HG03469 (cell line): ENCODE data around the gene TAF11L10.
"Not testable (repeated sequence)": the region's sequence is repeated elsewhere in the genome, so short reads cannot be mapped to it uniquely, and the experiment has no call there.

Experiments
- ATAC-seq: cut with Tn5 transposase; IDR thresholded peaks from one replicate; pipeline ENCODE4 v1.9.1; 2021; ENCODE audit warnings: mild to moderate bottlenecking, moderate library complexity, moderate number of reproducible peaks; ENCODE audit not compliant: unreplicated experiment

Gene TAF11L10

DNA sequence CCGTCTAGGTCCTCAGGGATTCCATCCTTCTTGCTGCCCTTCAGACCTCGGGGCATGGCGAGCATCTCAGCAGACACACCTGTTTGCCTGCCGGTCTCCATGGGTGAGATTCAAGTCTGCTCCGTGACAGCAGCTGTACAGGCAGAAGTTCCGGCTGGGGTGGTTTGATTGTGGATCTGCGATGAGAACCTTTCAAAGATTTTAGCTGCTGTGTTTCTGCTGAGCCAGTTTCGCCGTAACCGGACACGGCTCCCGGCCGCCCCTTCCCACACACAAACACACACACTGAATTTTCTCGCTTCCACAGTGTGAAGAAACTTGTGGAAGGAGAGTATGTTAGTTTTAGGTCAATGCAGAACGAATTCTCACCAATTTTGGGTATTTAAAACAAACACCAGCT, at the start of gene TAF11L10:
TAF11L10 (minus strand) TSS at position 101 of the 400 bp plus-strand sequence.
- ATAC-seq: not testable (repeated sequence)

DNA sequence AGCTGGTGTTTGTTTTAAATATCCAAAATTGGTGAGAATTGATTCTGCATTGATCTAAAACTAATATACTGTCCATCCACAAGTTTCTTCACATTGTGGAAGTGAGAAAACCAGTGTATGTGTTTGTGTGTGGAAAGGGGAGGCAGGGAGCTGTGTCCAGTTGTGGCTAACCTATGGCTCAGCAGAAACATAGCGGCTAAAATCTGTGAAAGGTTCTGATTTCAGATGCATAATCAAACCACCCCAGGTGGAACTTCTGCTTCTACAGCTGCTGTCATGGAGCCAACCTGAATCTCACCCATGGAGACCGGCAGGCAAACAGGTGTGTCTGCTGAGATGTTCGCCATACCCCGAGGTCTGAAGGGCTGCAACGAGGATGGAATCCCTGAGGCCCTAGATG, 36.5 kb upstream of the TAF11L10 start, which contains the start of gene TAF11L14:
TAF11L14 (plus strand) TSS at position 301 of the 400 bp plus-strand sequence.
- no peak for ATAC-seq

DNA sequence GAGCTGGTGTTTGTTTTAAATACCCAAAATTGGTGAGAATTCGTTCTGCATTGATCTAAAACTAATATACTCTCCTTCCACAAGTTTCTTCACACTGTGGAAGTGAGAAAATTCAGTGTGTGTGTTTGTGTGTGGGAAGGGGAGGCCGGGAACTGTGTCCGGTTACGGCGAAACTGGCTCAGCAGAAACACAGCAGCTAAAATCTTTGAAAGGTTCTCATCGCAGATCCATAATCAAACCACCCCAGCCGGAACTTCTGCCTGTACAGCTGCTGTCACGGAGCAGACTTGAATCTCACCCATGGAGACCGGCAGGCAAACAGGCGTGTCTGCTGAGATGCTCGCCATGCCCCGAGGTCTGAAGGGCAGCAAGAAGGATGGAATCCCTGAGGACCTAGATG, 34.2 kb upstream of the TAF11L10 start, which contains the start of gene TAF11L13:
TAF11L13 (plus strand) TSS at position 301 of the 400 bp plus-strand sequence.
- not testable (repeated sequence) for ATAC-seq

DNA sequence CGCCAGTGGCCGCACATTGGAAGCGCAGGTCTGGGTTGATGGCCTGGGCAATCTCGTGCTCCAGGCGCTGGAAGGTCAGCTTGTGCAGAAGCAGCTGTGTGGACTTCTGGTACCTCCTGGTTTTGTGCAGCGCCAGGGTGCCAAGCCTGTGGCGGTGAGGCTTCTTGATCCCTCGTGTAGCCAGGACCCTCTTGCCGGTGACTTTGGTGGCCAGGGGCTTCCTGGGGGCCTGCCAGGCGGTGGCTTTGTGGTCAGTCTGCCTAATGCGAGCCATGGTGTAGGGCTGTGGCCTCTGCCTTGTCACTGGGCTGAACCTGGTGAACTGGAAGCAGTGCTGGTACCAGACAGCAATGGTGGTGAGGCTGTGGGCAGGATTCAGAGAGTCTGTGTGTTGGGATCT, 28.1 kb upstream of the TAF11L10 start:
- ATAC-seq: no peak

DNA sequence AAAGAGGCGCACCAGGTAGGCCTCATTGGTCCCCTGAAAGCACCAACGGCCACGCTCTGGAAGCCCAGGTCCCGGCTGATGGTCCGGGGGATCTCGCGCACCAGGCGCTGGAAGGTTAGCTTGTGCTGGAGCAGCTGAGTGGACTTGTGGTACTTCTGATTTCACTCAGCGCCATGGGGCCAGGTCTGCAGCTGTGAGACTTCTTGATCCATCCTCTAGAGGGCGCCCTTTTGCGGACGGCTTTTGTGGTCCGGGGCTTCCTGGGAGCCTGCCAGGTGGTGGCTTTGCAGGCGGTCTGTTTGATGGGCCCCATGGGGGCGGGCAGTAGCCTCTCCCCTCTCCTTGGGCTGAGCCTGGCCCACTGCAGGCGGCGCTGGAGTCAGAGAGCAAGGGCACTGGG, 23.0 kb upstream of the TAF11L10 start:
- ATAC-seq: no peak

DNA sequence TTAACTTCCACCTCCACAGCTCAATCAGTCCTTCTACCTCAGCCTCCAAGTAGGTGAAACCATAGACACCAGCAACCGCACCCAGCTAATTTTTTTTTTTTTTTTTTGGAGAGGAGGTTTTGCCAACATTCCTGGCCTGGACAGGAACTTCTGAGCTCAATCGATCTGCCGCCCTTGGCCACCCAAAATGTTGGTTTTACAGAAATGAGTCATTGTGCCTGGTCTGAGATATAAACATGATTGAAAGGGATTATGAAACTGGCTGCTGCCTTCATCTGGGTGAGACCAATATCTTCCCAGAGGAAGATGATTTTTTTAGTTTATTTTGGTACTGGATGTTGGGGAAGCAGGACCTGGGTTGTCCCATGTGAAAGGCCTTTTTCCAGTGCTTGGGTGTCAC, 21.7 kb upstream of the TAF11L10 start:
- ATAC-seq: no peak

DNA sequence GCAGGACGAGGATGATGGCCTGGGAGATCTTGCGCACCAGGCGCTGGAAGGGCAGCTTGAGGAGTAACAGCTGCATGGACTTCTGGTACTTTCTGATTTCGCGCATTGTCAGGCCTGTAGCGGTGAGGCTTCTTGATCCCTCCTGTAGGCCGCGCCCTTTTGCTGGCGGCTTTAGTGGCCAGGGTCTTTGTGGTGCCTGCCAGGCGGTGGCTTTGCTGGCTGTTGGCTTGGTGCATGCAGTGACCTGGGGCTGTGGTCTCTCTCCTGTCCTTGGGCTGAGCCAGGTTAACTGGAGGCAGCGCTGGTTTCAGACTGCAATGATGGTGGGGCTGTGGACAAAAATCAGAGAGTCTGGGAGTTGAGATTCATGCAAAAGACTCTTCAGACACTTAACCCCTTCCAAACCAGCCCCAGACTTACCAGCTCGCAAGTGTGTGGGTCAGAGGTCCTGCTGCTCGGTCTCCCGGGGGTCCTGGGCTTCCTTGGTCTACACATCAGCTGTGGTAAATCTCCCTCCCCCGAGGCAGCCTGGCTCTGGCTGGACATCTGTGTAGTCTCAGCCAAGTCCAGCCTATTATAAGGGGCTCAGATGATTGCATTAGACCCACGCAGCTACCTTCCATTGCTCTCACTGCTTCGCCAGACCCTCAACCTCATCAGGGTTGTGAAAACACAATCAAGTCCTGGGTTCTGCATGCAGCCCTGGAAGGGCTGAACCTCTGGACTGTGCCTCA, 17.4 kb upstream of the TAF11L10 start:
- ATAC-seq: no peak

DNA sequence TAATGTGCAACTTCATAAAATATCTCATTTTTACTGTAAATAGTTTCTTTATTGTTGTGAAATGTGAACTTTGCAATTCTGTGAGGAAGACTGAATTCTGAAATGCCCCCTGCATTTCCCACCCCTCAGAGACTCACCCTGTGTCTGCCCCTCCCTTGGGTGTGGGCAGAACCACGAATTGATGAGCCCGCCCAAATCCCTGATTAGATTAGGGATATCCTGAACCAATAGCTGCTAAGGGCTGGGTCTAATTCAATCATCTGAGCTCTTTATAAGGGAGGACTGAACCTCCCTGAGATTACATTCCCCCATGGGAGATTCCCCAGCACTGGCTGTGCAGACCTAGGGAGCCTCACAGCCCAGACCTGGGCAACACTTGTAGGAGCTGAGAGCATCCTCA, 12.5 kb upstream of the TAF11L10 start, which contains the start of gene TAF11L12:
TAF11L12 (plus strand) TSS at position 301 of the 400 bp plus-strand sequence.
- ATAC-seq: not testable (repeated sequence)

DNA sequence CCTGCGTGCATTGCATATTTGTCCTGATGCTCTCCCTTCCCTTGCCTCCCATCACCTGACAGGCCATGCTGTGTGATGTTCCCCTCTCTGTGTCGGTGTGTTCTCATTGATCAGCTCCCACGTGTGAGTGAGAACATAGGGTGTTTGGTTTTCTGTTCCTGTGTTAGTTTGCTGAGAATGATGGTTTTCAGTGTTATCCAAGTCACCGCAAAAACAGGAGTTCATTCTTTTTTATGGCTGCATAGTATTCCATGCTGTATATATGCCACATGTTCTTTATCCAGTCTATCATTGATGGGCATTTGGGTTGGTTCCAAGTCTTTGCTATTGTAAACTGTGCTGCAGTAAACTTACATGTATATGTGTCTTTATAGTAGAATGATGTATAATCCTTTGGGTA, 9.8 kb upstream of the TAF11L10 start:
- not testable (repeated sequence) for ATAC-seq

DNA sequence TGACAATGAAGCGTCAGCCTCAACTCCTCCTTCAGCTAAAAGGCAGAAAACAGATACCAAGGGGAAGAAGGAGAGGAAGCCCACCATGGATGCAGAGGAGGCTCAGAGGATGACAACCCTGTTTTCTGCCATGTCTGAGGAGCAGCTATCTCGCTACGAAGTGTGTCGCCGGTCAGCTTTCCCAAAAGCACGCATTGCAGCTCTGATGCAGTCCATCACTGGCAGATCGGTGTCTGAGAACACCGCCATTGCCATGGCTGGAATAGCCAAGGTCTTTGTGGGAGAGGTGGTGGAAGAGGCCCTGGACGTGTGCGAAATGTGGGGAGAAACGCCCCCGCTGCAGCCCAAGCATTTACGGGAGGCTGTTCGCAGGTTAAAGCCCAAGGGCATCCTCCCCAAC, 7.3 kb upstream of the TAF11L10 start:
- no peak for ATAC-seq

DNA sequence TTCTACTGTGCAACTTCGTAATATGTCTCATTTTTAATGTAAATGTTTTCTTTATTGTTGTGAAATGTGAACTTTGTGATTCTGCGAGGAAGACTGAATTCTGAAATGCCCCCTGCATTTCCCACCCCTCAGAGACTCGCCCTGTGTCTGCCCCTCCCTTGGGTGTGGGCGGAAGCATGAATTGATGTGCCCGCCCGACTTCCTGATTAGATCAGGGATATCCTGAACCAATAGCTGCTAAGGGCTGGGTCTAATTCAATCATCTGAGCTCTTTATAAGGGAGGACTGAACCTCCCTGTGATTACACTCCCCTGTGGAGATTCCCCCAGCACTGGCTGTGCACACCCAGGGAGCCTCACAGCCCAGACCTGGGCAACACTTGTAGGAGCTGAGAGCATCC, 6.3 kb upstream of the TAF11L10 start, which contains the start of gene TAF11L11:
TAF11L11 (plus strand) TSS at position 304 of the 400 bp plus-strand sequence.
- ATAC-seq: not testable (repeated sequence)

DNA sequence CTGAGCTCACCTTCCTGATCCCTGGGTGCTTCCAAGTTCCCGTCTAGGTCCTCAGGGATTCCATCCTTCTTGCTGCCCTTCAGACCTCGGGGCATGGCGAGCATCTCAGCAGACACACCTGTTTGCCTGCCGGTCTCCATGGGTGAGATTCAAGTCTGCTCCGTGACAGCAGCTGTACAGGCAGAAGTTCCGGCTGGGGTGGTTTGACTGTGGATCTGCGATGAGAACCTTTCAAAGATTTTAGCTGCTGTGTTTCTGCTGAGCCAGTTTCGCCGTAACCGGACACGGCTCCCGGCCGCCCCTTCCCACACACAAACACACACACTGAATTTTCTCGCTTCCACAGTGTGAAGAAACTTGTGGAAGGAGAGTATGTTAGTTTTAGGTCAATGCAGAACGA, 3.4 kb downstream of the TAF11L10 start, which contains the start of gene TAF11L9:
TAF11L9 (minus strand) TSS at position 140 of the 400 bp plus-strand sequence.
- not testable (repeated sequence) for ATAC-seq

DNA sequence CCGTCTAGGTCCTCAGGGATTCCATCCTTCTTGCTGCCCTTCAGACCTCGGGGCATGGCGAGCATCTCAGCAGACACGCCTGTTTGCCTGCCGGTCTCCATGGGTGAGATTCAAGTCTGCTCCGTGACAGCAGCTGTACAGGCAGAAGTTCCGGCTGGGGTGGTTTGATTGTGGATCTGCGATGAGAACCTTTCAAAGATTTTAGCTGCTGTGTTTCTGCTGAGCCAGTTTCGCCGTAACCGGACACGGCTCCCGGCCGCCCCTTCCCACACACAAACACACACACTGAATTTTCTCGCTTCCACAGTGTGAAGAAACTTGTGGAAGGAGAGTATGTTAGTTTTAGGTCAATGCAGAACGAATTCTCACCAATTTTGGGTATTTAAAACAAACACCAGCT, 6.8 kb downstream of the TAF11L10 start, which contains the start of gene TAF11L8:
TAF11L8 (minus strand) TSS at position 101 of the 400 bp plus-strand sequence.
- not testable (repeated sequence) for ATAC-seq

DNA sequence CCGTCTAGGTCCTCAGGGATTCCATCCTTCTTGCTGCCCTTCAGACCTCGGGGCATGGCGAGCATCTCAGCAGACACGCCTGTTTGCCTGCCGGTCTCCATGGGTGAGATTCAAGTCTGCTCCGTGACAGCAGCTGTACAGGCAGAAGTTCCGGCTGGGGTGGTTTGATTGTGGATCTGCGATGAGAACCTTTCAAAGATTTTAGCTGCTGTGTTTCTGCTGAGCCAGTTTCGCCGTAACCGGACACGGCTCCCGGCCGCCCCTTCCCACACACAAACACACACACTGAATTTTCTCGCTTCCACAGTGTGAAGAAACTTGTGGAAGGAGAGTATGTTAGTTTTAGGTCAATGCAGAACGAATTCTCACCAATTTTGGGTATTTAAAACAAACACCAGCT, 12.0 kb downstream of the TAF11L10 start, which contains the start of gene TAF11L7:
TAF11L7 (minus strand) TSS at position 101 of the 400 bp plus-strand sequence.
- ATAC-seq: not testable (repeated sequence)
